ENCODE measurements around the gene RAD52.

DNA sequence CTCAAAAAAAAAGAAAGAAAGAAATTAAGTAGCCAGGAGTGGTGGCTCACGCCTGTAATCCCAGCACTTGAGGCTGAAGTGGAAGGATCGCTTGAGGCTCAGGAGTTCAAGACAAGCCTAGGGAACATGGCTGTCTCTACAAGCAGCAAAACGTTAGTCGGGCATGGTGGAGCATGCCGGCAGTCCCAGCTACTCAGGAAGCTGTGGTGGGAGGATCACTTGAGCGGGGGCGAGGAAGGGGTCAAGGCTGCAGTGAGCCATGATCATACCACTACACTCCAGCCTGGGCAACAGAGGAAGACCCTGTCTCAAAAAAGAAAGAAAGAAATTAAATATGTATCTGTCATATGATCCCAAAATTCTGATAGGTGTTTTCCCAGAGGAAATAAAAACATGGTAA, 5.3 kb downstream of the RAD52 start:
- TF ChIP-seq CTCF (IDR thresholded peaks at IDR 0.05; ENCODE audit: low read length) (no peak), EZH2 (optimal IDR thresholded peaks at IDR 0.05; ENCODE audit: low read depth, low read length) (no peak)
